Peyer's patch (tissue), 4 donors: Measurements from ENCODE around the gene CELF3. TPM values are rescaled to one million over a fixed set of nuclear protein-coding genes. Genes with fewer than 3 reads are reported as not detected.
A peak's percentile ranks its signal among the peaks of the same experiment; 100 is the strongest.
"Not testable (repeated sequence)": the region's sequence is repeated elsewhere in the genome, so short reads cannot be mapped to it uniquely, and the experiment has no call there.

Source experiments
- DNase-seq, 3 donors: peaks; one replicate each; pipeline ENCODE4 v3.0.0-alpha.2; 2017 to 2019
- H3K27ac ChIP-seq, 4 donors: fragments of 200-600 bp; sonication (generic); one replicate each; pipeline ENCODE4 v1.5.1; 2016 to 2019
- H3K27me3 ChIP-seq, 2 donors: fragments of 200-600 bp; sonication (generic); one replicate each; pipeline ENCODE4 v1.5.1; 2019
- H3K36me3 ChIP-seq, 3 donors: fragments of 200-600 bp; sonication (generic); one replicate each; pipeline ENCODE4 v1.5.1; 2016 to 2019
- H3K4me1 ChIP-seq, 4 donors: fragments of 200-600 bp; sonication (generic); one replicate each; pipeline ENCODE4 v1.5.1; 2016 to 2019
- H3K4me3 ChIP-seq, 4 donors: fragments of 200-600 bp; sonication (generic); 1 replicate in 3 of 4; 2 replicates in 1 of 4; pipeline ENCODE4 v1.5.1; 2016 to 2019; ENCODE audit warnings: mild to moderate bottlenecking in 1 of 4
- H3K9me3 ChIP-seq, 4 donors: fragments of 200-600 bp; sonication (generic); one replicate each; pipeline ENCODE4 v1.5.1; 2016 to 2019; ENCODE audit warnings: mild to moderate bottlenecking in 1 of 4
- POLR2A ChIP-seq, 2 donors: fragments of 450-650 bp; IDR thresholded peaks; one replicate each; pipeline ENCODE4 v1.5.1; 2017; ENCODE audit warnings: antibody characterized with exemption in 2 of 2, mild to moderate bottlenecking in 2 of 2, moderate library complexity in 2 of 2
- total RNA-seq, 4 donors: library from RNA; depleted of rRNA; stranded (reverse); fragments of >200 nt; gene quantifications; one replicate each; pipeline ENCODE4 v1.1.0, GENCODE V29; 2016
- TF ChIP-seq, protein P1 (sequence below), 6 experiments: fragments of 450-650 bp in 4 of 6; fragments of 200-600 bp in 2 of 6; sonication (generic) in 1 of 6; IDR thresholded peaks; one replicate each; pipeline ENCODE4 v1.5.1; 2017 to 2019; ENCODE audit warnings: antibody characterized with exemption in 6 of 6, mild to moderate bottlenecking in 3 of 6, moderate library complexity in 1 of 6

The CELF3 gene
- total RNA-seq, 4 donors from 2014 or later, result 2.5 to 7.7 (median 6.1) TPM

GRCh38 chr1:151680391-151680790 lies 36.2 kb downstream of the CELF3 start:
- Histone ChIP-seq H3K4me1 (no peaks in the 10 kb centered on the region), H3K4me3 (no peak overlapping the region), H3K9me3 (no peaks in the 10 kb centered on the region), H3K27ac (peak overlapping the region in 1 of 4 donors; percentile 2), H3K27me3 (no peaks in the 10 kb centered on the region), H3K36me3 (peaks cover 0 to 11% (median 0%) of the 10 kb centered on the region in 3 donors)
- no peak for TF ChIP-seq POLR2A (IDR thresholded peaks at IDR 0.05)
- TF ChIP-seq, protein P1, sequence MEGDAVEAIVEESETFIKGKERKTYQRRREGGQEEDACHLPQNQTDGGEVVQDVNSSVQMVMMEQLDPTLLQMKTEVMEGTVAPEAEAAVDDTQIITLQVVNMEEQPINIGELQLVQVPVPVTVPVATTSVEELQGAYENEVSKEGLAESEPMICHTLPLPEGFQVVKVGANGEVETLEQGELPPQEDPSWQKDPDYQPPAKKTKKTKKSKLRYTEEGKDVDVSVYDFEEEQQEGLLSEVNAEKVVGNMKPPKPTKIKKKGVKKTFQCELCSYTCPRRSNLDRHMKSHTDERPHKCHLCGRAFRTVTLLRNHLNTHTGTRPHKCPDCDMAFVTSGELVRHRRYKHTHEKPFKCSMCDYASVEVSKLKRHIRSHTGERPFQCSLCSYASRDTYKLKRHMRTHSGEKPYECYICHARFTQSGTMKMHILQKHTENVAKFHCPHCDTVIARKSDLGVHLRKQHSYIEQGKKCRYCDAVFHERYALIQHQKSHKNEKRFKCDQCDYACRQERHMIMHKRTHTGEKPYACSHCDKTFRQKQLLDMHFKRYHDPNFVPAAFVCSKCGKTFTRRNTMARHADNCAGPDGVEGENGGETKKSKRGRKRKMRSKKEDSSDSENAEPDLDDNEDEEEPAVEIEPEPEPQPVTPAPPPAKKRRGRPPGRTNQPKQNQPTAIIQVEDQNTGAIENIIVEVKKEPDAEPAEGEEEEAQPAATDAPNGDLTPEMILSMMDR (IDR thresholded peaks at IDR 0.05), result no peak
- DNase-seq, result no peak

DNA sequence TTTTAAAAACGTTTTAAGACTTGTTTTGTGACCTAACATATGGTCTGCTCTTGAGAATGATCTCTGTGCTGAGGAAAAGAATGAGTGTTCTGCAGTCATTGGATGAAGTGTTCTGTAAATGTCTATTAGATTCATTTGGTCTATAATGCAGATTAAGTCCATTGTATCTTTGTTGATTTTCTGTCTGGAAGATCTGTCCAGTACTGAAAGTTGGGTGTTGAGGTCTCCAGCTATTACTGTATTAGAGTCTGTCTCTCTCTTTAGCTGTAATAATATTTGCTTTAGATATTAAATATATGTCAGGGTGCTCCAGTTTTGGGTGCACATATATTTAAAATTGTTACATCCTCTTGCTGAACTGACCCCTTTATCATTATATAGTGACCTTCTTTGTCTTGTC lies 43.2 kb downstream of the CELF3 start:
- Histone ChIP-seq H3K27me3 (no peaks in the 10 kb centered on the region), H3K27ac (no peak overlapping the region), H3K4me1 (no peaks in the 10 kb centered on the region), H3K36me3 (peaks cover 0 to 33% (median 0%) of the 10 kb centered on the region in 3 donors), H3K9me3 (no peaks in the 10 kb centered on the region), H3K4me3 (no peak overlapping the region)
- TF ChIP-seq, protein P1 (IDR thresholded peaks at IDR 0.05), result no peak
- TF ChIP-seq POLR2A (IDR thresholded peaks at IDR 0.05), result no peak
- no peak for DNase-seq

DNA sequence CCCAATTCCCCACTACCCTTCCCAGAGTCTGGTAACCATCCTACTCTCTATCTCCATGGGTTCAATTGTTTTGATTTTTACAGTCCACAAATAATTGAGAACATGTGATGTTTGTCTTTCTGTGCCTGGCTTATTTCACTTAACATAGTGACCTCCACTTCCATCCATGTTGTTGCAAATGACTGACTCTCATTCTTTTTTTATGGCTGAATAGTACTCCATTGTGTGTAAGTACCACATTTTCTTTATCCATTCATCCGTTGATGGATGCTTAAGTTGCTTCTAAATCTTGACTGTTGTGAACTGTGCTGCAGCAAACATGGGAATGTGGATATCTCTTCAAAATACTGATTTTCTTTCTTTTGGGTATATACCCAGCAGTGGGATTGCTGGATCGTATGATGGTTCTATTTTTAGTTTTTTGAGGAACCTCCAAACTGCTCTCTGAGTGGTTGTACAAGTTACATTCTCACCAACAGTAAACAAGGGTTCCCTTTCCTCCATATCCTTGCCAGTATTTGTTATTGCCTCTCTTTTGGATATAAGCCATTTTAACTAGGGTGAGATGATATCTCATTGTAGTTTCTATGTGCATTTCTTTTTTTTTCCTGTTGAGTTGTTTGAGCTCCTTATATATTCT lies 46.4 kb downstream of the CELF3 start:
- not testable (repeated sequence) for H3K4me3 ChIP-seq, H3K27ac ChIP-seq, DNase-seq, H3K27me3 ChIP-seq, H3K9me3 ChIP-seq, H3K4me1 ChIP-seq
- peaks cover 0 to 39% (median 0%) of the 10 kb centered on the region in 3 donors for H3K36me3 ChIP-seq

GRCh38 chr1:151668090-151668489 lies 48.5 kb downstream of the CELF3 start:
- TF ChIP-seq POLR2A (IDR thresholded peaks at IDR 0.05), result no peak
- TF ChIP-seq, protein P1 (IDR thresholded peaks at IDR 0.05), result no peak
- Histone ChIP-seq H3K27me3 (no peaks in the 10 kb centered on the region), H3K27ac (no peak overlapping the region), H3K4me1 (no peaks in the 10 kb centered on the region), H3K4me3 (no peak overlapping the region), H3K36me3 (peaks cover 0 to 38% (median 0%) of the 10 kb centered on the region in 3 donors), H3K9me3 (no peaks in the 10 kb centered on the region)
- no peak for DNase-seq

- Histone ChIP-seq H3K9me3 (no peaks in the 10 kb centered on the region), H3K36me3 (peaks cover 0 to 62% (median 0%) of the 10 kb centered on the region in 3 donors), H3K27me3 (no peaks in the 10 kb centered on the region), H3K4me3 (no peak overlapping the region), H3K4me1 (no peaks in the 10 kb centered on the region), H3K27ac (no peak overlapping the region)
- no peak for TF ChIP-seq POLR2A (IDR thresholded peaks at IDR 0.05)
- TF ChIP-seq, protein P1 (IDR thresholded peaks at IDR 0.05), result no peak
- DNase-seq, result no peak
Measured at GRCh38 chr1:151661751-151662150, 54.9 kb downstream of the CELF3 start.

- no peak overlapping the region for H3K27ac ChIP-seq
- no peak overlapping the region for H3K4me3 ChIP-seq
- H3K27me3 ChIP-seq, result no peaks in the 10 kb centered on the region
- no peak for DNase-seq
- no peaks in the 10 kb centered on the region for H3K4me1 ChIP-seq
- no peaks in the 10 kb centered on the region for H3K9me3 ChIP-seq
- H3K36me3 ChIP-seq, result peaks cover 0 to 24% (median 0%) of the 10 kb centered on the region in 3 donors
- TF ChIP-seq, protein P1 (IDR thresholded peaks at IDR 0.05), result no peak
- no peak for TF ChIP-seq POLR2A (IDR thresholded peaks at IDR 0.05)
Measured at GRCh38 chr1:151655371-151655770, 61.2 kb downstream of the CELF3 start.
